GM04503 (cell line): ENCODE results near the gene FOXN3.

Experiments used
- DNase-seq: peaks from one replicate; pipeline ENCODE4 v3.0.0-alpha.2; 2012; ENCODE audit warnings: low read depth

FOXN3 gene

GRCh38 chr14:89249972-89250654 is 166.9 kb downstream of the FOXN3 start:
- no peak for DNase-seq

- DNase-seq = no peak
Observed at GRCh38 chr14:89249065-89249695, 167.9 kb downstream of the FOXN3 start.

- no peak for DNase-seq
Observed at GRCh38 chr14:89248411-89249064, 168.5 kb downstream of the FOXN3 start.

GRCh38 chr14:89247457-89248122 is 169.4 kb downstream of the FOXN3 start:
- no peak for DNase-seq

GRCh38 chr14:89246290-89246689 is 170.7 kb downstream of the FOXN3 start:
- DNase-seq = no peak

GRCh38 chr14:89245802-89246201 is 171.2 kb downstream of the FOXN3 start:
- DNase-seq = no peak

- DNase-seq = no peak
Observed at GRCh38 chr14:89244720-89245119, 172.3 kb downstream of the FOXN3 start.

- no peak for DNase-seq
Observed at GRCh38 chr14:89243741-89244140, 173.3 kb downstream of the FOXN3 start.

GRCh38 chr14:89243286-89243685 is 173.7 kb downstream of the FOXN3 start:
- DNase-seq = no peak

GRCh38 chr14:89242652-89243279 is 174.3 kb downstream of the FOXN3 start:
- no peak for DNase-seq

- no peak for DNase-seq
Observed at GRCh38 chr14:89241934-89242651, 174.9 kb downstream of the FOXN3 start.

- no peak for DNase-seq
Observed at GRCh38 chr14:89241257-89241656, 175.8 kb downstream of the FOXN3 start.

GRCh38 chr14:89240414-89240813 is 176.6 kb downstream of the FOXN3 start:
- no peak for DNase-seq

GRCh38 chr14:89239023-89239422 is 178.0 kb downstream of the FOXN3 start:
- no peak for DNase-seq

- no peak for DNase-seq
Observed at GRCh38 chr14:89237921-89238529, 179.0 kb downstream of the FOXN3 start.

- DNase-seq = no peak
Observed at GRCh38 chr14:89236851-89237250, 180.2 kb downstream of the FOXN3 start.

GRCh38 chr14:89233184-89233583 is 183.8 kb downstream of the FOXN3 start:
- no peak for DNase-seq

GRCh38 chr14:89232265-89233070 is 184.6 kb downstream of the FOXN3 start:
- no peak for DNase-seq

GRCh38 chr14:89231426-89232113 is 185.5 kb downstream of the FOXN3 start:
- DNase-seq = no peak
